UCSD-AML1 (cell line): ENCODE measurements around the gene PCGF1.

Experiments used
- DNase-seq: peaks from one replicate; lab custom pipeline; 2025; ENCODE audit not compliant: unreplicated experiment; lab: John Stamatoyannopoulos, UW

Gene PCGF1

DNA sequence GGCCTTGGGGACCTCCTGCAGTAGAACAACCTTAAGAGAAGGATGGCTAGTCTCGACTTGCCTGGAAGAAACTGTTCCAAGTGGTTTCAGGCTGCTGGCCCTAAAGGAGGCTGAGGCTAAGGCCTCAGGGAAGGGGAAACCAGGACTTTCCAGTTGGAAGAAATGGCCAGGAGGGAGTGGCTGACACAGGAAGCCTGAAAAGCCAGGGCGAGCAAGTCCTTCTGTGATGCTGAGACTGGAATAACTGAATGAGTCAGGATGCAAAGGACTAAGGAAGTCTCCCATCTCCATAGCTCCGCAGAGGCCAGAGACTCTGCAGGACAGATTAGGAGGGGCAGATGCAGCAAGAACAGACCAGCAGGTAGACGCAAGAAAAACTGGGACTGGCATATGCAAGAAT is 29.6 kb upstream of the PCGF1 start:
- no peak for DNase-seq

DNA sequence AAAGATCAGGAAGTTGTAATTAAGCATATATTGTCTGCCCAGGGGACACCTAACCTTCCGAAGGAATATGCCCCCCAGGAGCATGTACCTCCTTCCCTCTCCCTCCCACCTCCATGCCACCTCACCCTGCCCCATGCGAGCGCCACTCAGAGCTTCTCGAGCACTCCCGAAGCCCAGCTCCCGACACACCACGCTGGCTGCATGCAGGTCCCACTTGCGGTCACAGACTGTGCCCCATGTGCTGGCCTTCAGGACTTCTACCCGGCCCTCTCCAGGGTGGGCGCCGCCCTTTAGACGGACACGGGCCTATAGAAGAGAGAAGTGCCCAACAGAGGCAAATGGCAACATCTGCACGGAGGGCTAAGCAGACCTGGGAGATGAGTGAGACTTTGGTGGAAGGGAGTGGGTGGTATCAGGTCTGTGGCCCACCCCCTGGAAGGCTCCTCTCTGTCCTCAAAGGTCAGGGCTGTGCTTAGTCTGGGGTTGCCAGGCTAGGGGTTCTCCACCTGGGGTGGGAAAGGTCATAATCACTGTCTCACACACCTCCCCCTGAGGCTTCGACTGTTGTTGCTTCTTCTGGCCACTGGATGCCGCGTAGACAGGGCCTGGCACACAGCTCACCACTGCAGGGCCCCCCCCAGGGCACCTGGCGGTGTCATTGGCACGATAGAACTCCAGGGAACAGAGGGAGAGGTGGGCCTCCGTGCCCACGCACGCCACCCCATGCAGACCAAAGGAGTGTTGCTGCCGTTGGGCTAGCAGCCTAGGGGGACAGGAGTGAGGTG is 28.9 kb upstream of the PCGF1 start:
- DNase-seq: no peak

- DNase-seq: no peak
These were observed 28.0 kb upstream of the PCGF1 start for GRCh38 chr2:74535440-74535965.

DNA sequence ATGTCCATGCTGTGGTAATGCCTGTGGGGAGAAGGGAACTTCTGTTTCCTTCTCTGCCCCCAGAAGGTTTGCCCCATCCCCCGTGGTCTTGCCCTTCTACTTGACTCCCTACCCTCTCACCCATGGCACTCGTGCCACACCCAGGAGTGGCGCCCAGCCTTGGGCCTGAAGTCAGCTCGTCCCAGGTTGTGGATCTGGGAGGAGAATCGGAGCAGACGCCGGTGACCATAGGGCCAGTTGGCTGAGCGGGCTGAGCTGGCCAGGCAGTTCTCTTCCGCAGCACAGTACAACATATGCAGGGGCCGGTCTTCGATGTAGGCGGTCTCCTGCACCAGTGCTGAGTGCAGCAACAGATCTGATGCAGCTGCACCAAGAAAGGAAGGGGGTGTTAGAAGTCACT is 26.9 kb upstream of the PCGF1 start:
- DNase-seq: no peak

- DNase-seq: no peak
These were observed 26.0 kb upstream of the PCGF1 start for GRCh38 chr2:74533464-74533863.

DNA sequence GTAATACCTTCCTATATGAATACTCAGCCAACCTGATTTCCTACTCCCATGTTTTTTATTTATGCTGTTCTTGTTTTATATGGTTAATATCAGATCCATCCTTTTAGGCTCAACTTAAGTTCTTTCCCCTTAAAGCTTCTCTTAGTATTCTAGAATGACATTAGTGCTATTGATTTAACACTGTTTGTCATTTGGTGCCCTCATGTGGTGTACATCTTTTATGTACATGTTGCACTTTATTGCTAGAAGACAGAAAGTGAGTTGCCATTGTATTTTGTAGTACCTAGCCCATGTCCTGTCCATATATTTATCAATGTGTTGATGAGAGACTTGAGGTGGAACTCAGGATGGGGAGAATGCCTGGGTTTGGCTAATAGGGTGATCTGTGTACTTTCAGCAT is 24.7 kb upstream of the PCGF1 start:
- DNase-seq: no peak

DNA sequence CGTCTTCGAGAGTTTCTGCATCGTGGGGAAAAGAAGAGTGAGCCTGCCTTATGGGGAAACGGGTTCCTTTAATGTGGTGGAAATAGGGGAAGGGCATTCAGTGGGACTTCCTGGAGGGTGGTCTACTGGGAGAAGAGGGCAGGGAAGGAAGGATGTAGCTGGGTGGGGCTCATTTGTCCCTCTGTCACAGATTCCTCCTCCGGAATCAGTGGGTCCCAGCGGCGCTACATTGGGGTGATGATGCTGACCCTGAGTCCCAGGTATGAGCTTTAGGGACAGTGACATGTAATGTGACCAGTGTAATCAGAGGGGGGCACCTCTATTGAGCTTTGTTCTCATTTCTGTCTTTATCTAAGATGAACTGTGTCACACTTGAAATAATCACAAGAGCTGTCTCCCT is 24.2 kb upstream of the PCGF1 start:
- no peak for DNase-seq

- peak; percentile 68 for DNase-seq
These were observed 23.0 kb upstream of the PCGF1 start for GRCh38 chr2:74530239-74531187.

DNA sequence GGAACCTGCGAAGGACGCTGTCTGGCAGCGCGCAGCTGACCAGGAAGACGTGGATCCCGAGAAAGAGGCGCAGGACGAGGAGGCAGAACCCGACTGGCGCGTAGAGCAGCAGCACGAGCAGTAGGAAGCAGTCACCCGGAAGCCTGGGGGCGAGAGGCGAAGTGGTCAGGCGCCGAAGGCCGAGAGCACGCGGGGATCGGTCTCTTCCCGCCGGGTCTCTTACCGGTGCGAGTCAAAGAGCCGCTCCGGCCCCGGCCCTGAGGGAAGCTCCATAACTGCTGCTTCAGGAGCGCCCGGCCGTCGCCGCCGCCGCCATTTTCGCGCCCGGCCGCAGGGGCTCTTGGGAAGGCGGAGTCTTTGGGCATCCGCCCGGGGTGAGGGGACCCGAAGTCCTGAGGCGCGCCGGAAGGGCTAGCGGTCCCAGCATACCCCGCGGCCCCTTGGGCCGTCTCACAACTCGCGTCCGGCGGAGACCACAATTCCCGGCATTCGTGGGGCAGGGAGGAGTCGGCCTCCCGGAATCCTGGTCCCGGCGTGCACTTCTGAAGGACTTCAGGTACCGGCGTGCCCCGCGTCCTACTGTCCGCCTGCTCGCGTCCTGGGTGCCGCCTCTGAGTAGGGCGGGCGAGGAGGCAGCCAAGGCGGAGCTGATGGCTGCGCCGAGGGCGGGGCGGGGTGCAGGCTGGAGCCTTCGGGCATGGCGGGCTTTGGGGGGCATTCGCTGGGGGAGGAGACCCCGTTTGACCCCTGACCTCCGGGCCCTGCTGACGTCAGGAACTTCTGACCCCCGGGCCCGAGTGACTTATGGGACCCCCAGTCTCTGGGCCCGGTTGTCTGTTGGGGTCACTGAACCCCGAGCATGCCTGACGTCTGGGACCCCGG is 22.1 kb upstream of the PCGF1 start, which contains the start of the genes AUP1 and HTRA2:
Gene AUP1, minus strand, starts transcription at position 350 of the 882 bp plus-strand sequence. Its CDS starts 77 bp downstream, at position 273.
Gene HTRA2, plus strand, starts transcription at position 577 of the 882 bp plus-strand sequence. Its CDS starts 74 bp downstream, at position 651.
- DNase-seq: peak; percentile 99

- DNase-seq: no peak
These were observed 21.3 kb upstream of the PCGF1 start for GRCh38 chr2:74528600-74529356.

DNA sequence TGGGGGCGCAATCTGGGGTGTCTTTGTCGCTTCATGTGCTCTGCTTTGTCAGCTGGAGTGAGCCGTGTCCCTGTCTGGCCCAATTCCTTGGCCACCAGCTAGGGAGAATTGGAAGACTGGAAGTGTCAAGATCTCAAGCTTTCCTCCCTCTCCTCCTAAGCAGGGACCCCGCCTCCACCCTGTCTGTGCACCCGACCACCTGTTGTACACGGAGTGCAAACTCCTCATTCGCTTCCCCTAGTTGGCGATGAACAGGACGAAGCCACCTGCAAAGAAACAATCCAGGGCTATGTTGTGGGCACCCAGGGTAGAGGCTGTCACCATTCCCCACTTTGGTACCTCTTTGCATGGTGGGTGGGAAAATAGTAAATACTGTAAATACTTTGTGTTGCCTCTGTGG is 20.2 kb upstream of the PCGF1 start:
- no peak for DNase-seq

GRCh38 chr2:74526649-74527230 is 19.2 kb upstream of the PCGF1 start:
- no peak for DNase-seq

- DNase-seq: no peak
These were observed 18.5 kb upstream of the PCGF1 start, which contains the start of gene DQX1 for GRCh38 chr2:74525717-74526648. Gene DQX1 (minus strand): TSS chr2:74526231. CDS start chr2:74525729, 502 bp downstream.

- DNase-seq: no peak
These were observed 17.6 kb upstream of the PCGF1 start for GRCh38 chr2:74524955-74525716.

DNA sequence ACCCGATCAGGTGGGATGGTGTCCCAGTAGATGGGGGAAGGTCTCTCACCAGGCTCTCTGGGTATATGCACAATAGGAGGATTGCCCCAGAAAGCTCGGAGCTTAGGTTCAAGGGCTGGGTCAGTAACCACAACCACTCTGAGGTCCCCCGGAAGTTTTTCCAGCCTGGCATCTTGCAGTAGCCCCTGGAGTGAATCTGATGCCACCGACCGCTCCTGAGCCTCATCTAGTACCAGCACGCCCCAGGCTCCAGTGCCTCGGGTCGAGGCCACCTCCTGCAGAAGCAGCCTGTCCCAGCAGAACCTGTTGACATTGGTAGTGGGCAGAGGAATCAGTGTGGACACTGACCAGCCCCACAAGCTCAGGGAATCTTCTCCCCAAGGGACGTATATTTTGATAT is 16.5 kb upstream of the PCGF1 start:
- no peak for DNase-seq

- DNase-seq: no peak
These were observed 15.0 kb upstream of the PCGF1 start for GRCh38 chr2:74522516-74522915.

DNA sequence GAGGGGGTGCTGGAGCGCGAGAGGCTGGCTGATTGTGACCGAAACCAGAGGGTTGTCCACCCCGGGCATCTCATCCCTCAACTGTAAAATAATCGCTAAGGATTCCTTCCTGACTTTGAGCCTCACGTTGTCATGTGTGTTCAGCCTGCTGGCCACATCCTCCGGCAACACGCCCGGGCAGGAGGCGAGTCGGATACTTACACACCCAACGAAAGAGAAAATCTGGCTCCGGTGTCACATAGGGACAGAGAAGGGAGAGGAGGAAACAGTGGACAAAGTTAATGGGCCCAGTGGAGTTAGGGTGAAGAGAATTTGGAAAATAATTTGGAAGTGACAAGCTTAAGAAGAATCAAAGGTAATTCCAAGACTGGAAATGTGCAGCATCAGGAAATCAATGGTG is 9.2 kb upstream of the PCGF1 start:
- no peak for DNase-seq
